Adipocyte (in vitro differentiated cells): ENCODE results near the gene ASCL1.
A peak's percentile ranks its signal among the peaks of the same experiment; 100 is the strongest.

ENCODE experiments used
- DNase-seq: peaks from one replicate; pipeline ENCODE4 v3.0.0-alpha.2; 2015; ENCODE audit warnings: low read depth
- H3K27me3 ChIP-seq: replicated peaks from 2 replicates; pipeline ENCODE4 v1.7.0; 2013; ENCODE audit warnings: mild to moderate bottlenecking, low read length, moderate library complexity; ENCODE audit not compliant: control insufficient read depth, insufficient read depth
- H3K36me3 ChIP-seq: 2 replicates; pipeline ENCODE4 v1.7.0; 2013; ENCODE audit warnings: low read length, mild to moderate bottlenecking, moderate library complexity; ENCODE audit not compliant: control insufficient read depth, insufficient read depth, severe bottlenecking
- H3K4me1 ChIP-seq: 2 replicates; pipeline ENCODE4 v1.7.0; 2013; ENCODE audit warnings: mild to moderate bottlenecking, low read length, moderate library complexity; ENCODE audit not compliant: control insufficient read depth, insufficient read depth
- H3K4me3 ChIP-seq: 2 replicates; pipeline ENCODE4 v1.7.0; 2013; ENCODE audit warnings: mild to moderate bottlenecking, low read length, moderate library complexity
- H3K9ac ChIP-seq: 2 replicates; pipeline ENCODE4 v1.7.0; 2013; ENCODE audit warnings: mild to moderate bottlenecking, low read length, moderate library complexity
- H3K9me3 ChIP-seq: 2 replicates; pipeline ENCODE4 v1.7.0; 2013; ENCODE audit warnings: mild to moderate bottlenecking, low read length, moderate library complexity; ENCODE audit not compliant: control insufficient read depth

The ASCL1 gene

GRCh38 chr12:102953221-102953620 is 4.3 kb upstream of the ASCL1 start:
- Histone ChIP-seq H3K9ac (no peak overlapping the region), H3K36me3 (no peaks in the 10 kb centered on the region), H3K27me3 (peaks cover 83% of the 10 kb centered on the region), H3K4me3 (no peak overlapping the region), H3K4me1 (no peaks in the 10 kb centered on the region), H3K9me3 (no peaks in the 10 kb centered on the region)
- DNase-seq = no peak

GRCh38 chr12:102954134-102954533 is 3.3 kb upstream of the ASCL1 start:
- Histone ChIP-seq H3K9ac (no peak overlapping the region), H3K4me1 (peaks cover 6% of the 10 kb centered on the region), H3K4me3 (no peak overlapping the region), H3K9me3 (no peaks in the 10 kb centered on the region), H3K27me3 (peaks cover 83% of the 10 kb centered on the region), H3K36me3 (no peaks in the 10 kb centered on the region)
- no peak for DNase-seq

GRCh38 chr12:102955926-102956737 is 1.3 kb upstream of the ASCL1 start:
- Histone ChIP-seq H3K4me3 (no peak overlapping the region), H3K9ac (no peak overlapping the region), H3K4me1 (peaks cover 6% of the 10 kb centered on the region), H3K9me3 (no peaks in the 10 kb centered on the region), H3K27me3 (peaks cover 83% of the 10 kb centered on the region), H3K36me3 (no peaks in the 10 kb centered on the region)
- DNase-seq = no peak

- no peak overlapping the region for H3K4me3 ChIP-seq
Measured at GRCh38 chr12:102956738-102957327, 641 bp upstream of the ASCL1 start.

GRCh38 chr12:102958073-102958829 is 777 bp downstream of the ASCL1 start:
- Histone ChIP-seq H3K4me1 (peaks cover 6% of the 10 kb centered on the region), H3K9ac (no peak overlapping the region), H3K27me3 (peaks cover 81% of the 10 kb centered on the region), H3K9me3 (peaks cover 3% of the 10 kb centered on the region), H3K4me3 (peak overlapping the region; percentile 77), H3K36me3 (no peaks in the 10 kb centered on the region)
- peak; percentile 55 for DNase-seq

More at GRCh38 chr12:102956738-102957327, 641 bp upstream of the ASCL1 start:
- H3K9me3 ChIP-seq = no peaks in the 10 kb centered on the region
- H3K36me3 ChIP-seq = no peaks in the 10 kb centered on the region
- H3K4me1 ChIP-seq = peaks cover 6% of the 10 kb centered on the region
- H3K9ac ChIP-seq = no peak overlapping the region
- H3K27me3 ChIP-seq = peaks cover 83% of the 10 kb centered on the region
- DNase-seq = no peak

- Histone ChIP-seq H3K4me3 (peak overlapping the region; percentile 77), H3K36me3 (no peaks in the 10 kb centered on the region), H3K27me3 (peaks cover 81% of the 10 kb centered on the region), H3K4me1 (peaks cover 6% of the 10 kb centered on the region), H3K9ac (no peak overlapping the region), H3K9me3 (peaks cover 8% of the 10 kb centered on the region)
- DNase-seq = no peak
Measured at GRCh38 chr12:102958830-102959176, 1.3 kb downstream of the ASCL1 start.

GRCh38 chr12:102959391-102959790 is 1.9 kb downstream of the ASCL1 start:
- peaks cover 80% of the 10 kb centered on the region for H3K27me3 ChIP-seq
- DNase-seq = no peak
- H3K9ac ChIP-seq = no peak overlapping the region
- peaks cover 6% of the 10 kb centered on the region for H3K4me1 ChIP-seq
- peaks cover 14% of the 10 kb centered on the region for H3K9me3 ChIP-seq
- no peak overlapping the region for H3K4me3 ChIP-seq
- H3K36me3 ChIP-seq = no peaks in the 10 kb centered on the region

- H3K9me3 ChIP-seq = peaks cover 14% of the 10 kb centered on the region
- H3K4me1 ChIP-seq = peaks cover 6% of the 10 kb centered on the region
- no peak overlapping the region for H3K4me3 ChIP-seq
- DNase-seq = no peak
- H3K9ac ChIP-seq = no peak overlapping the region
- peaks cover 80% of the 10 kb centered on the region for H3K27me3 ChIP-seq
- H3K36me3 ChIP-seq = no peaks in the 10 kb centered on the region
Measured at GRCh38 chr12:102960766-102961465, 3.4 kb downstream of the ASCL1 start.

- no peak overlapping the region for H3K4me3 ChIP-seq
Measured at GRCh38 chr12:102961466-102961855, 4.0 kb downstream of the ASCL1 start.

GRCh38 chr12:102962532-102962931 is 5.1 kb downstream of the ASCL1 start:
- no peak for DNase-seq
- H3K27me3 ChIP-seq = peaks cover 80% of the 10 kb centered on the region
- H3K36me3 ChIP-seq = no peaks in the 10 kb centered on the region
- no peak overlapping the region for H3K9ac ChIP-seq
- no peak overlapping the region for H3K4me3 ChIP-seq
- H3K4me1 ChIP-seq = peaks cover 6% of the 10 kb centered on the region
- H3K9me3 ChIP-seq = peaks cover 14% of the 10 kb centered on the region

More at GRCh38 chr12:102961466-102961855, 4.0 kb downstream of the ASCL1 start:
- Histone ChIP-seq H3K4me1 (peaks cover 6% of the 10 kb centered on the region), H3K27me3 (peaks cover 82% of the 10 kb centered on the region), H3K36me3 (no peaks in the 10 kb centered on the region), H3K9me3 (peaks cover 14% of the 10 kb centered on the region), H3K9ac (no peak overlapping the region)
- no peak for DNase-seq

- Histone ChIP-seq H3K9me3 (peaks cover 14% of the 10 kb centered on the region), H3K4me3 (no peak overlapping the region)
- no peak for DNase-seq
Measured at GRCh38 chr12:102962986-102963385, 5.5 kb downstream of the ASCL1 start.

More at GRCh38 chr12:102962986-102963385, 5.5 kb downstream of the ASCL1 start:
- H3K4me1 ChIP-seq = peaks cover 6% of the 10 kb centered on the region
- H3K9ac ChIP-seq = no peak overlapping the region
- peaks cover 80% of the 10 kb centered on the region for H3K27me3 ChIP-seq
- H3K36me3 ChIP-seq = no peaks in the 10 kb centered on the region
